ENCODE measurements around the gene RNF14. TPM values are rescaled to one million over a fixed set of nuclear protein-coding genes. Genes with fewer than 3 reads are reported as not detected.

Gene RNF14
- polyA plus RNA-seq, 1 donor from 2014 or later = 82.1 TPM

- TF ChIP-seq EZH2 (IDR thresholded peaks at IDR 0.05; ENCODE audit: borderline replicate concordance, insufficient read depth, low read length, poor library complexity, severe bottlenecking) (no peak), TAF1 (IDR thresholded peaks at IDR 0.05; ENCODE audit: low read depth) (no peak), REST (IDR thresholded peaks at IDR 0.05; ENCODE audit: borderline replicate concordance) (no peak), CTCF (IDR thresholded peaks at IDR 0.05; ENCODE audit: poor library complexity, severe bottlenecking) (no peak), MXI1 (conservative IDR thresholded peaks at IDR 0.05; ENCODE audit: poor library complexity, severe bottlenecking) (no peak)
- no peaks in the 10 kb centered on the region for H3K79me2 ChIP-seq (replicated peaks; ENCODE audit: insufficient read depth, low read length)
- no peak overlapping the region for H2AFZ ChIP-seq (ENCODE audit: low read depth, low read length)
- H3K4me2 ChIP-seq (ENCODE audit: low read length) = no peak overlapping the region
- H3K4me3 ChIP-seq (ENCODE audit: low read length) = no peak overlapping the region
- H3K9me3 ChIP-seq (ENCODE audit: low read length) = no peaks in the 10 kb centered on the region
- no peaks in the 10 kb centered on the region for H3F3A ChIP-seq (ENCODE audit: insufficient read depth, low read length, poor library complexity, severe bottlenecking)
- H3K27me3 ChIP-seq (ENCODE audit: insufficient read depth, low read depth, low read length) = no peaks in the 10 kb centered on the region
- no peak overlapping the region for H3K9ac ChIP-seq (ENCODE audit: low read length)
- H3K27ac ChIP-seq (ENCODE audit: low read length) = no peak overlapping the region
- no peaks in the 10 kb centered on the region for H3K9me2 ChIP-seq (ENCODE audit: insufficient read depth, low read length)
- no peaks in the 10 kb centered on the region for H3K36me3 ChIP-seq (ENCODE audit: insufficient read depth, low read length)
- H4K20me1 ChIP-seq (ENCODE audit: insufficient read depth) = no peaks in the 10 kb centered on the region
Measured at GRCh38 chr5:142000704-142001484, 32.0 kb downstream of the RNF14 start.

GRCh38 chr5:142003266-142003800 is 34.4 kb downstream of the RNF14 start:
- Histone ChIP-seq H3K9ac (ENCODE audit: low read length) (no peak overlapping the region), H3K4me3 (ENCODE audit: low read length) (no peak overlapping the region), H3K27me3 (ENCODE audit: insufficient read depth, low read depth, low read length) (no peaks in the 10 kb centered on the region), H4K20me1 (ENCODE audit: insufficient read depth) (no peaks in the 10 kb centered on the region), H3K27ac (ENCODE audit: low read length) (no peak overlapping the region), H3F3A (ENCODE audit: insufficient read depth, low read length, poor library complexity, severe bottlenecking) (no peaks in the 10 kb centered on the region), H3K79me2 (replicated peaks; ENCODE audit: insufficient read depth, low read length) (no peaks in the 10 kb centered on the region), H2AFZ (ENCODE audit: low read depth, low read length) (no peak overlapping the region), H3K9me2 (ENCODE audit: insufficient read depth, low read length) (no peaks in the 10 kb centered on the region), H3K4me2 (ENCODE audit: low read length) (no peak overlapping the region), H3K9me3 (ENCODE audit: low read length) (no peaks in the 10 kb centered on the region), H3K36me3 (ENCODE audit: insufficient read depth, low read length) (no peaks in the 10 kb centered on the region)
- TF ChIP-seq CTCF (IDR thresholded peaks at IDR 0.05; ENCODE audit: poor library complexity, severe bottlenecking) = no peak
- no peak for TF ChIP-seq EP300 (conservative IDR thresholded peaks at IDR 0.05; ENCODE audit: poor library complexity, severe bottlenecking)
- no peak for TF ChIP-seq SMC3 (conservative IDR thresholded peaks at IDR 0.05; ENCODE audit: poor library complexity)
- no peak for TF ChIP-seq RAD21 (conservative IDR thresholded peaks at IDR 0.05)
- no peak for TF ChIP-seq REST (IDR thresholded peaks at IDR 0.05; ENCODE audit: borderline replicate concordance)
- no peak for TF ChIP-seq EZH2 (IDR thresholded peaks at IDR 0.05; ENCODE audit: borderline replicate concordance, insufficient read depth, low read length, poor library complexity, severe bottlenecking)
- TF ChIP-seq POLR2AphosphoS5 (IDR thresholded peaks at IDR 0.05) = no peak
- no peak for TF ChIP-seq MXI1 (conservative IDR thresholded peaks at IDR 0.05; ENCODE audit: poor library complexity, severe bottlenecking)
- no peak for TF ChIP-seq TAF1 (IDR thresholded peaks at IDR 0.05; ENCODE audit: low read depth)

All from neural cell (in vitro differentiated cells).